ENCODE measurements around the gene ELMO3.

The ELMO3 gene

DNA sequence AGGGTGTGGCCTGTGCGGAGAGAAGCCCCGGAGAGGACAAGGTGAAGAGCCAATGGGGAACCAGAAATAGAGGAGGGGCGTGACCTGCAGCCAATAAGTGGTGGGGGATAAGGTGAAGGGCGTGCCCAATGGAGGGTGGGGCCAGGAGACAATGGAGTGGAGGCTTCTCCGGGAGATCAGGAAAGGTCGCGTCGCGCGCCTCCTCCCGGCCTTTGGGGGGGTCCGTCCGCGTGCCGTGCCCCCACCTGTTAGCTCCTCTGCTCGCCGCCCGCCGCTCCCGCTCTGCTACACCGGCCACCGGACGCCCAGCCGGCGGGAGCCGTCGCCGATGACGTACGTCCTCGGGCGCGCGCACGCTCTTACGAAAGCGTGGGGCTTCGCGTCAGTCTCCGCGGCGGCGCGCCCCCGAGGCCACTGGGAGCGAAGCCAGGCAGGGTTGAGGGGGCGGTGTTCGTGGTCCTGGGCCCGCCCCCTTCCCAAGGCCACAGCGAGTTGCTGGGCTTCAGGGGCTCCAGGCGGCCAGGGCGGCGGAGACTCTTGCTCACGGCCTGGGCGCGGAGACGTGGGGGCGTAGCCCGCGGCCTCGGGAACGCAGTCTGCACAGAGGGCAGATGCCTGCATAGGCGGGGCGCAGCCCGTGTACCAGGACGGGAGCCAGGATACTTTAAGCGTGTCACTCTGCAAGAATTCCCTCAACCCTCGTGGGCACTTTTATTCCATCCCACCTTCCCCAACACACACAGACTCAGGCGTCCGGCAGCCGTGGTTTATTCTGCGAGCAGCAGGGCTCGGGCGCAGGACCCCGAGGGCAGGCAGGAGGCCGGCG is 15.1 kb upstream of the ELMO3 start, which contains the start of gene MATCAP1:
Gene MATCAP1 (minus strand): TSS at position 337 of the 826 bp plus-strand sequence. CDS start 3,353 bp downstream, outside the sequence.
- peak; percentile 99 for DNase-seq

- peak; percentile 68 for DNase-seq
Measured at GRCh38 chr16:67184453-67184994, 14.4 kb upstream of the ELMO3 start.

DNA sequence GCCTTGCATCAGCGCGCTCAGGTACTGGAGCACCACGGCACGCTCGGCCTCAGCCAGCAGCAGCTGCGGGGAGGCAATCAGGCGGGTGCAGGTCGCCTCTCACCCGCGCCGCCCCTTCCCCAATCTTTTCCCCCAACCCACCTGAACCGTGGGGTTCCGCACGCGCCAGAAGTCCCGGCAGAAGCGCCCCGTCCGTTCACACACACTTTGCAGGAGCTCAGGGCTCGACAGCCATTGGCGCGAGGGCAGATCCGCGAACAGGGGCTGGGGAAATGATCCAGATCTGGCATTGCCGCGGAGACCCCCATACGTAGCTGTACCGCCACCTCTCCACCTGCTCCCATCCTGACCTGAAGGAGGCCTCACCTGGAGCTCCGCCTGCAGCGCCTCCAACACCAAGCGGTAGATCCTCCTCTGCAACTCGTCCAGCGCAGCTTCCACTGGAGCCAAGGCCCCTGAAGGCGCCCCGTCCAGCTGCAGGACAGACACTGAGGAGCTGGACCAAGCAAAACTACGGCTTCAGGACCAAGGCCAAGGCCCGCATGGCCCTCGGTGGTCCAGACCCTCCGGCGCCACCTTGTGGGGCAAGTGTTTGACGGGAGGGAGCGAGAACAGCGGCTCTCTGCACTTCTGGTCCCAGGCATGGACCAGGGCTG is 13.8 kb upstream of the ELMO3 start:
- DNase-seq: peak; percentile 93

- DNase-seq: no peak
Measured at GRCh38 chr16:67185651-67186134, 13.2 kb upstream of the ELMO3 start.

- no peak for DNase-seq
Measured at GRCh38 chr16:67186550-67186950, 12.4 kb upstream of the ELMO3 start.

- DNase-seq: no peak
Measured at GRCh38 chr16:67187175-67187890, 11.6 kb upstream of the ELMO3 start.

- no peak for DNase-seq
Measured at GRCh38 chr16:67188323-67188722, 10.6 kb upstream of the ELMO3 start.

DNA sequence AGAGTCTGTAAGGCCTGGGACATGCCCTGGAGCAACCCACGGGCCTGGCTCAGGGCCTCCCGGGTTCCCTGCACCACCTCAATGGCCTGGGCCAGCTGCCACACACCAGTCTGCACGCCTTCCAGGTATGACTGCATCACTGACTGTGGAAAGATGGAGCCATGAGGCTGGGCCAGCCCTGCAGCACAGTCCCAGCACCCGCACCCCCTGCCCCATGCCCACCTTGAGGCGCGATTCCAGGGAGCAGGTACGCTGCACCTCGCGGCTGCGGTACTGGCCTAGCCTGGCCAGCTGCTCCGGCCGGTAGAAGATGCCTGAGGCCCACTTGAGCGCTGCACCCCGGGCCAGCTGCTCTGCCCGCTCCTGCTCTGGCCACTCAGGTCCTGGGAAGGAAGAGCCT is 10.1 kb upstream of the ELMO3 start:
- no peak for DNase-seq

- no peak for DNase-seq
Measured at GRCh38 chr16:67190041-67190440, 8.9 kb upstream of the ELMO3 start, which contains the start of gene EXOC3L1. Gene EXOC3L1, minus strand, starts transcription at chr16:67190136. Its CDS starts 460 bp downstream, at chr16:67189676.

DNA sequence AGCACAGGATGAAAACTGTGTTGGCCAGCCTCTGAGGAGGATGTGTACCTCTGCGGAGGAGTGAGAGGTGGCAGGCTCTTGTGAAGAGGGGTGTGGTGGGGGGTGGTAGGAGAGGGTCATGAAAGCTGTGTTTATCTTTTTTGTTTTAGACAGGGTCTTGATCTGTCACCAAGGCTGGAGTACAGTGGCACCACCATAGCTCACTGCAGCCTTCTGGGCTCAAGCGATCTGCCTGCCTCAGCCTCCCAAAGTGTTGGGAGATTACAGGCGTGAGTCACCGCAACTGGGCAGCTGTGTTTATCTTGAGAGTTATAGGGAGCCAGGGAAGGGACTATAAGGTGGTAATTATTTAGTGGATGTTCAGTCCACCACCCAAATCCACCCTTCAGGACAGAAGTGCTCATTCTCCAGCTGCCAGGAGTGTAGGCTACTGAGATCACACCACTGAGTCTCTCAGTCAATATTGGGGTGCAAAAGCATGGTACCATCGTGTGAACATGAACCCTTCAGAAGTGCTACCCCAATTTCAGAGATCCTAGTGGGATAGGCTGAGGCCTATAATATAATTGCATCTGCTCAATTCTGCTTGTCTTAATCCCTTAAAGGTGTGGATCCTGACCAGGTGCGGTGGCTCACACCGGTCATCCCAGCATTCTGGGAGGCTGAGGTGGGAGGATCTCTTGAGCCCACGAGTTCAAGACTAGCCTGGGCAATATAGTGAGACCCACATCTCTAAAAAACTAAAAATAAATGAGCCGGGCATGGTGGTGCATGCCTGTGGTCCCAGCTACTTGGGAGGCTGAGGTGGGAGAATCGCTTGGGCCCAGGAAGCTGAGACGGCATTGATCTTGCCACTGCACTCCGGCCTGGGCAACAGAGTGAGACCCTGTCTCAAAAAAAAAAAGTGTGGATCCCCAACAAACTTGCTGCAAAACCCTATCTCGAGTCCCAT is 8.2 kb upstream of the ELMO3 start:
- DNase-seq: no peak

- DNase-seq: no peak
Measured at GRCh38 chr16:67191411-67191994, 7.4 kb upstream of the ELMO3 start.

DNA sequence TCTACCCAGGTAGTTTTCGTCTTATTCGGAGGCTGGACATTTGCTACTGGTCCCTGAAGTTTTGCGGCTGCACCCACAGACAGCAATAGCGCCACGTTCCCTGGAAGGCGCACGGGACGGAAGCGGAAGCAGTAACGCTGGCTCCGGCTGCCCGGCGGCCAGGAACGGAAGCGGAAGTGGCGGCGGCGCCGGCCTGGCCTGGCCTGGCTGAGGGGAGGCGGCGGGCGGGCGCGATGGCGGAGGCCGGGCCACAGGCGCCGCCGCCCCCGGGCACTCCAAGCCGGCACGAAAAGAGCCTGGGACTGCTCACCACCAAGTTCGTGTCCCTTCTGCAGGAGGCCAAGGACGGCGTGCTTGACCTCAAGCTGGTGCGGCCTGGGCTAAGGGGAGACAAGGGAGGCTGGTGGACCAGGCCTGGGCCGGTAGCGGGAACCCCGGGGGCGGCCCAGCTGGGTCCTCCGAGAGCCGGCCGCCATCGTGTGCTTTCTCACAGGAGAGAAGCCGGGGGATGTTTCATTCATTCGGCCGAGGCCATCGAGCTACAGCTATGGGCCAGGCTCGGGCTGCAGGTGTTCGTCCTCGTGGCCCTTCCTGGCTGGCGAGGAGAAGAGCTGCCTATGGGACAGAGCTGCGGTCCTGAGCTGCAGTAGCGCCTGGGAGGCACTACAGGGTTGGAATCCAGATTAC is 6.8 kb upstream of the ELMO3 start, which contains the start of gene E2F4:
Gene E2F4 (plus strand): TSS at position 161 of the 687 bp plus-strand sequence. CDS start 73 bp downstream, at position 234.
- DNase-seq: peak; percentile 98

DNA sequence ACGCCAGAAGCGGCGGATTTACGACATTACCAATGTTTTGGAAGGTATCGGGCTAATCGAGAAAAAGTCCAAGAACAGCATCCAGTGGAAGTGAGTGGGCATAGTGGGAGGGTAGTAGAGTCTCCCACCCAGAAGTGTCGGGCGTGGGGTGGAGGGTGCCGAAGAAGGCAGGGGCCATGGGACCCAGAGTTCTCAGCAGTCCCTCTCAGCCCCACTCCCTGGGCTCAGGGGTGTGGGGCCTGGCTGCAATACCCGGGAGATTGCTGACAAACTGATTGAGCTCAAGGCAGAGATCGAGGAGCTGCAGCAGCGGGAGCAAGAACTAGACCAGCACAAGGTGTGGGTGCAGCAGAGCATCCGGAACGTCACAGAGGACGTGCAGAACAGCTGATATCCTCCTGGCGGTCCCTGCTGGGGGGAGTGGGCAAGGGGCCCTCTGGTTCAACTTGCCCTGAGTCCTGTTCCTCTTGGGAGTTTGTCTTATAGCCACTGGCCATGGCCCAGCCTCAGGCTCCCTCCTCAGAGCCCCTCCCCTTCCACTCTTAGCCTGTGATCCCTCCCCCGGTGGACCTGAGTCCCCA is 6.1 kb upstream of the ELMO3 start:
- no peak for DNase-seq

- no peak for DNase-seq
Measured at GRCh38 chr16:67193536-67193935, 5.4 kb upstream of the ELMO3 start.

DNA sequence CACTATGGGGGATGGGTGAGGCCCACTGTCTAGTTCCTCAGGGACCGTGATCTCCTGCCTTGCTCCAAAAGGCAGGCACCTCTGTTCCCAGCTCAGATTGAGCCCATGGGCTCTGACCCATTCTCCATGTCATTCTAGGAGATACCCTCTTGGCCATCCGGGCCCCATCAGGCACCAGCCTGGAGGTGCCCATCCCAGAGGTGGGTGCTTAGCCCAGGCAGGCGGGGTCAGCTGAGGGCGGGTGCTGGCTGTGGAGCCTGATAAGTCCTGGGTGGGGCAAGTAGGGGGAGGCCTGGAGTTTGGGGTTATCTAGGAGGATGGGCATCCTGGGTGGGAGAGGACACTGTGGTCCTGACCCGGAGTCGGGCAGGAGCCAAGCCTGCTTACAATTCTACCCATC is 4.7 kb upstream of the ELMO3 start:
- DNase-seq: no peak

DNA sequence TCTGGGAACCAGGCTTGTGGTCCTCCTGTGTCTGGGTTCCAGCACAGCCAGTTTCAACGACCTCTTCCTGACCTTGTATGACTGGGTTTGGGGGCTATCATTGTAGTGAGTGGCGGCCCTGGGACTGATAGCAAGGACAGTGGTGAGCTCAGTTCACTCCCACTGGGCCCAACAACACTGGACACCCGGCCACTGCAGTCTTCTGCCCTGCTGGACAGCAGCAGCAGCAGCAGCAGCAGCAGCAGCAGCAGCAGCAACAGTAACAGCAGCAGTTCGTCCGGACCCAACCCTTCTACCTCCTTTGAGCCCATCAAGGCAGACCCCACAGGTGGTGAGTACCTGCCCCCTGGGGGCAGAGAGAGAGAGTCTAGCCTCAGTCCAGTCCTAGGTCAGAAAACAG is 3.3 kb upstream of the ELMO3 start:
- DNase-seq: no peak

GRCh38 chr16:67196881-67197280 is 2.0 kb upstream of the ELMO3 start:
- no peak for DNase-seq

DNA sequence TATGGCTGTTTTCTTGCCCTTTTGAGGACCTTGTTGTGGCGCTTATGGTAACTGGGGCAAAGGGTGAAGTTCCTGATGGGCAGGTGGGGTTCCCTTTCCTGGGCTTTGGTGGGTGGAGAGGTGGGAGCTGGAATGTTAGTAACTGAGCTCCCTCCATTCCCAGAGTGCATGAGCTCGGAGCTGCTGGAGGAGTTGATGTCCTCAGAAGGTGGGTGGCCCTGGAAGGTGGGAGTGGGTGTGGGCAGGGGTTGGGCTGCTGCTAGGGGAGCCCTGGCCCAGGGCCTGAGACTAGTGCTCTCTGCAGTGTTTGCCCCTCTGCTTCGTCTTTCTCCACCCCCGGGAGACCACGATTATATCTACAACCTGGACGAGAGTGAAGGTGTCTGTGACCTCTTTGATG is 1.2 kb upstream of the ELMO3 start:
- DNase-seq: no peak

- no peak for DNase-seq
Measured at GRCh38 chr16:67198238-67198734, 645 bp upstream of the ELMO3 start.

- no peak for DNase-seq
Measured at GRCh38 chr16:67199808-67200198, 872 bp downstream of the ELMO3 start.

All from RPMI8226 (cell line).